ENCODE results near the gene RFNG. TPM values are rescaled to one million over a fixed set of nuclear protein-coding genes. Genes with fewer than 3 reads are reported as not detected.
A peak's percentile ranks its signal among the peaks of the same experiment; 100 is the strongest.

The RFNG gene
- total RNA-seq, 2 donors from 2014 or later, result 46.3 to 54.5 TPM

GRCh38 chr17:82023447-82024241, 28.0 kb downstream of the RFNG start:
- H3K27ac ChIP-seq (ENCODE audit: low read depth, low read length), result no peak overlapping the region

GRCh38 chr17:82022981-82023446, 28.6 kb downstream of the RFNG start, which contains the start of gene LRRC45:
LRRC45 (plus strand) TSS chr17:82023305; CDS start chr17:82023644, 339 bp downstream.
- H3K9ac ChIP-seq (ENCODE audit: extremely low read depth, low read length, poor library complexity, severe bottlenecking), result peak within 1 kb of the TSS; percentile 81
- H3K27ac ChIP-seq (ENCODE audit: low read depth, low read length), result peak within 1 kb of the TSS; percentile 72
- peak within 1 kb of the TSS; percentile 76 for H3K4me3 Mint-ChIP-seq
- no peaks in the 10 kb centered on the region for H3K9me3 Mint-ChIP-seq
- peaks cover 4% of the 10 kb centered on the region for H3K4me1 ChIP-seq (ENCODE audit: control insufficient read depth, insufficient read depth, low read length)
- peak within 1 kb of the TSS; percentile 78 for H3K27ac Mint-ChIP-seq
- H3K27me3 ChIP-seq (ENCODE audit: control insufficient read depth, insufficient read depth, low read length, poor library complexity, severe bottlenecking), result no peaks in the 10 kb centered on the region
- no peaks in the 10 kb centered on the region for H3K9me3 ChIP-seq (ENCODE audit: control insufficient read depth, low read length)
- peaks cover 16% of the 10 kb centered on the region for H3K36me3 Mint-ChIP-seq (ENCODE audit: low read depth)
- peaks cover 10% of the 10 kb centered on the region for H3K4me1 Mint-ChIP-seq
- 0% methylated on average over 2 to 42 of the region's 42 CpGs for WGBS, 2 experiments (ENCODE audit: insufficient coverage in 1 of 2, insufficient read length in 1 of 2)
- H3K4me3 ChIP-seq (ENCODE audit: low read length), result peak within 1 kb of the TSS; percentile 91
- no peaks in the 10 kb centered on the region for H3K27me3 Mint-ChIP-seq (ENCODE audit: insufficient read depth)
- peaks cover 7% of the 10 kb centered on the region for H3K36me3 ChIP-seq (ENCODE audit: control insufficient read depth, insufficient read depth, low read length)
- TF ChIP-seq, protein P1, sequence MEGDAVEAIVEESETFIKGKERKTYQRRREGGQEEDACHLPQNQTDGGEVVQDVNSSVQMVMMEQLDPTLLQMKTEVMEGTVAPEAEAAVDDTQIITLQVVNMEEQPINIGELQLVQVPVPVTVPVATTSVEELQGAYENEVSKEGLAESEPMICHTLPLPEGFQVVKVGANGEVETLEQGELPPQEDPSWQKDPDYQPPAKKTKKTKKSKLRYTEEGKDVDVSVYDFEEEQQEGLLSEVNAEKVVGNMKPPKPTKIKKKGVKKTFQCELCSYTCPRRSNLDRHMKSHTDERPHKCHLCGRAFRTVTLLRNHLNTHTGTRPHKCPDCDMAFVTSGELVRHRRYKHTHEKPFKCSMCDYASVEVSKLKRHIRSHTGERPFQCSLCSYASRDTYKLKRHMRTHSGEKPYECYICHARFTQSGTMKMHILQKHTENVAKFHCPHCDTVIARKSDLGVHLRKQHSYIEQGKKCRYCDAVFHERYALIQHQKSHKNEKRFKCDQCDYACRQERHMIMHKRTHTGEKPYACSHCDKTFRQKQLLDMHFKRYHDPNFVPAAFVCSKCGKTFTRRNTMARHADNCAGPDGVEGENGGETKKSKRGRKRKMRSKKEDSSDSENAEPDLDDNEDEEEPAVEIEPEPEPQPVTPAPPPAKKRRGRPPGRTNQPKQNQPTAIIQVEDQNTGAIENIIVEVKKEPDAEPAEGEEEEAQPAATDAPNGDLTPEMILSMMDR (conservative IDR thresholded peaks at IDR 0.05), result no peak
- peak; percentile 100 for DNase-seq

More at GRCh38 chr17:82023447-82024241, 28.0 kb downstream of the RFNG start:
- no peaks in the 10 kb centered on the region for H3K27me3 Mint-ChIP-seq (ENCODE audit: insufficient read depth)
- H3K4me3 Mint-ChIP-seq, result peak overlapping the region; percentile 76
- H3K9me3 ChIP-seq (ENCODE audit: control insufficient read depth, low read length), result no peaks in the 10 kb centered on the region
- peaks cover 4% of the 10 kb centered on the region for H3K4me1 ChIP-seq (ENCODE audit: control insufficient read depth, insufficient read depth, low read length)
- peak overlapping the region; percentile 82 for H3K4me3 ChIP-seq (ENCODE audit: low read length)
- H3K27ac Mint-ChIP-seq, result no peak overlapping the region
- DNase-seq, result peak; percentile 80
- H3K36me3 ChIP-seq (ENCODE audit: control insufficient read depth, insufficient read depth, low read length), result peaks cover 2% of the 10 kb centered on the region
- peak overlapping the region; percentile 34 for H3K9ac ChIP-seq (ENCODE audit: extremely low read depth, low read length, poor library complexity, severe bottlenecking)
- peaks cover 10% of the 10 kb centered on the region for H3K4me1 Mint-ChIP-seq
- WGBS, 2 experiments (ENCODE audit: insufficient coverage in 1 of 2, insufficient read length in 1 of 2), result 12 to 14% methylated on average over 49 to 55 of the region's 55 CpGs
- peaks cover 13% of the 10 kb centered on the region for H3K36me3 Mint-ChIP-seq (ENCODE audit: low read depth)
- H3K9me3 Mint-ChIP-seq, result no peaks in the 10 kb centered on the region
- TF ChIP-seq, protein P1 (conservative IDR thresholded peaks at IDR 0.05), result no peak
- no peaks in the 10 kb centered on the region for H3K27me3 ChIP-seq (ENCODE audit: control insufficient read depth, insufficient read depth, low read length, poor library complexity, severe bottlenecking)

- H3K27me3 ChIP-seq (ENCODE audit: control insufficient read depth, insufficient read depth, low read length, poor library complexity, severe bottlenecking), result no peaks in the 10 kb centered on the region
- no peaks in the 10 kb centered on the region for H3K27me3 Mint-ChIP-seq (ENCODE audit: insufficient read depth)
- peak within 1 kb of the TSS; percentile 78 for H3K27ac Mint-ChIP-seq
- H3K4me3 ChIP-seq (ENCODE audit: low read length), result peak within 1 kb of the TSS; percentile 91
- H3K4me3 Mint-ChIP-seq, result peak within 1 kb of the TSS; percentile 76
- no peaks in the 10 kb centered on the region for H3K9me3 Mint-ChIP-seq
- H3K9me3 ChIP-seq (ENCODE audit: control insufficient read depth, low read length), result no peaks in the 10 kb centered on the region
- peaks cover 4% of the 10 kb centered on the region for H3K4me1 ChIP-seq (ENCODE audit: control insufficient read depth, insufficient read depth, low read length)
- peaks cover 14% of the 10 kb centered on the region for H3K36me3 Mint-ChIP-seq (ENCODE audit: low read depth)
- peak within 1 kb of the TSS; percentile 81 for H3K9ac ChIP-seq (ENCODE audit: extremely low read depth, low read length, poor library complexity, severe bottlenecking)
- peak; percentile 76 for DNase-seq
- peaks cover 10% of the 10 kb centered on the region for H3K4me1 Mint-ChIP-seq
- H3K27ac ChIP-seq (ENCODE audit: low read depth, low read length), result peak within 1 kb of the TSS; percentile 72
- peaks cover 7% of the 10 kb centered on the region for H3K36me3 ChIP-seq (ENCODE audit: control insufficient read depth, insufficient read depth, low read length)
- 0 to 1% methylated on average over 37 to 64 of the region's 64 CpGs for WGBS, 2 experiments (ENCODE audit: insufficient coverage in 1 of 2, insufficient read length in 1 of 2)
- TF ChIP-seq, protein P1 (conservative IDR thresholded peaks at IDR 0.05), result no peak
These were observed 29.2 kb downstream of the RFNG start, which contains the start of gene CENPX for GRCh38 chr17:82022310-82022980. CENPX (minus strand) TSS chr17:82022878; CDS start chr17:82022861, 17 bp downstream.
